ENCODE data around the gene SH2D3A. TPM values are rescaled to one million over a fixed set of nuclear protein-coding genes. Genes with fewer than 3 reads are reported as not detected.
A peak's percentile ranks its signal among the peaks of the same experiment; 100 is the strongest.

SH2D3A gene
- total RNA-seq, 1 experiment from 2014 or later: 43.4 TPM

- TF ChIP-seq CTCF (conservative IDR thresholded peaks at IDR 0.05): peak; percentile 5; the same call in 1 of the 2 replicates
- no peak for TF ChIP-seq EZH2 (IDR thresholded peaks at IDR 0.05; ENCODE audit: low read depth)
- Histone ChIP-seq H3K4me1 (replicated peaks; ENCODE audit: insufficient read depth) (peaks cover 42% of the 10 kb centered on the region), H3K27ac (peak overlapping the region; percentile 52), H3K4me3 (peak overlapping the region; percentile 45; the same call in 1 of the 2 replicates), H3K27me3 (ENCODE audit: insufficient read depth, low read depth) (no peaks in the 10 kb centered on the region), H3K9me2 (ENCODE audit: insufficient read depth) (no peaks in the 10 kb centered on the region), H3F3A (ENCODE audit: insufficient read depth, low read depth) (peaks cover 51% of the 10 kb centered on the region), H4K20me1 (ENCODE audit: insufficient read depth) (0 out of 2 replicates have a peak, but pooled peaks cover 5% of the 10 kb centered on the region), H2AFZ (peak overlapping the region; percentile 49; the same call in 1 of the 2 replicates), H3K36me3 (ENCODE audit: low read depth) (no peaks in the 10 kb centered on the region), H3K79me2 (ENCODE audit: low read depth) (peaks cover 51% of the 10 kb centered on the region), H3K4me2 (peak overlapping the region; percentile 72), H3K9me3 (ENCODE audit: insufficient read depth, low read depth) (no peaks in the 10 kb centered on the region)
- CTCF ChIA-PET: interaction anchor here (0.6 to 1.1 kb wide), 3 partner anchors 23 to 125 kb away, joined by 3 read pairs; no protein-coding TSS in a partner anchor
- DNase-seq: peak in 1 of 2 experiments; percentile 38
- no TSS peak for BruUV-seq (replicated peaks)
- POLR2A ChIA-PET (ENCODE audit: unreplicated experiment): interaction anchor here (1.2 to 1.8 kb wide), 2 partner anchors 9 to 62 kb away, joined by 3 to 8 read pairs; no protein-coding TSS in a partner anchor
- intact Hi-C loops (cut with micrococcal nuclease; ENCODE audit: unreplicated experiment): loop anchor here (1.0 to 5.0 kb wide), 5 partner anchors 28 to 612 kb away; partner anchors contain the start of genes CRB3 and SH2D3A
Observed at GRCh38 chr19:6738787-6739389, 28.3 kb downstream of the SH2D3A start.

- intact Hi-C loops (cut with micrococcal nuclease; ENCODE audit: unreplicated experiment): loop anchor here (1.0 to 5.0 kb wide), 4 partner anchors 29 to 611 kb away; partner anchors contain the start of genes CRB3 and SH2D3A
Observed at GRCh38 chr19:6737873-6738786, 29.1 kb downstream of the SH2D3A start.

More at GRCh38 chr19:6737873-6738786, 29.1 kb downstream of the SH2D3A start:
- Histone ChIP-seq H3K27me3 (ENCODE audit: insufficient read depth, low read depth) (no peaks in the 10 kb centered on the region), H3K4me2 (peak overlapping the region; percentile 72), H3K79me2 (ENCODE audit: low read depth) (peaks cover 49% of the 10 kb centered on the region), H3K9me2 (ENCODE audit: insufficient read depth) (no peaks in the 10 kb centered on the region), H3K4me3 (peak overlapping the region; percentile 45; the same call in 1 of the 2 replicates), H4K20me1 (ENCODE audit: insufficient read depth) (0 out of 2 replicates have a peak, but pooled peaks cover 5% of the 10 kb centered on the region), H3F3A (ENCODE audit: insufficient read depth, low read depth) (peaks cover 43% of the 10 kb centered on the region), H3K4me1 (replicated peaks; ENCODE audit: insufficient read depth) (peaks cover 34% of the 10 kb centered on the region), H3K36me3 (ENCODE audit: low read depth) (no peaks in the 10 kb centered on the region), H3K27ac (peak overlapping the region; percentile 52), H3K9me3 (ENCODE audit: insufficient read depth, low read depth) (no peaks in the 10 kb centered on the region), H2AFZ (0 out of 2 replicates have a peak overlapping the region, but pooled peaks have one; percentile 49)
- ChIA-PET CTCF (interaction anchor here (0.5 to 1.1 kb wide), 5 partner anchors 63 to 929 kb away, joined by 3 to 7 read pairs (median 3); no protein-coding TSS in a partner anchor), POLR2A (ENCODE audit: unreplicated experiment) (interaction anchor here (0.7 to 1.8 kb wide), 4 partner anchors 10 to 215 kb away, joined by 3 to 8 read pairs (median 4); partner anchors contain the start of gene C3)
- peak; percentile 72 for TF ChIP-seq CTCF (conservative IDR thresholded peaks at IDR 0.05)
- TF ChIP-seq EZH2 (IDR thresholded peaks at IDR 0.05; ENCODE audit: low read depth): no peak
- BruUV-seq (replicated peaks): no TSS peak
- DNase-seq: peak; percentile 52 to 65

Data from PC-9 (cell line).